Astrocyte (in vitro differentiated cells and primary cell): ENCODE results near the gene MAP2K2.

Experiments used
- EZH2 ChIP-seq: IDR thresholded peaks from 2 replicates; pipeline ENCODE4 v1.6.1; 2012; ENCODE audit warnings: mild to moderate bottlenecking, low read length, inconsistent platforms; ENCODE audit not compliant: insufficient read depth
- TF ChIP-seq, protein P1 (sequence below): IDR thresholded peaks from 2 replicates; pipeline ENCODE4 v1.5.1; 2011; ENCODE audit warnings: low read depth, mild to moderate bottlenecking, inconsistent platforms, low read length, moderate library complexity; ENCODE audit not compliant: insufficient read depth

- no peak for TF ChIP-seq EZH2
- TF ChIP-seq, protein P1, sequence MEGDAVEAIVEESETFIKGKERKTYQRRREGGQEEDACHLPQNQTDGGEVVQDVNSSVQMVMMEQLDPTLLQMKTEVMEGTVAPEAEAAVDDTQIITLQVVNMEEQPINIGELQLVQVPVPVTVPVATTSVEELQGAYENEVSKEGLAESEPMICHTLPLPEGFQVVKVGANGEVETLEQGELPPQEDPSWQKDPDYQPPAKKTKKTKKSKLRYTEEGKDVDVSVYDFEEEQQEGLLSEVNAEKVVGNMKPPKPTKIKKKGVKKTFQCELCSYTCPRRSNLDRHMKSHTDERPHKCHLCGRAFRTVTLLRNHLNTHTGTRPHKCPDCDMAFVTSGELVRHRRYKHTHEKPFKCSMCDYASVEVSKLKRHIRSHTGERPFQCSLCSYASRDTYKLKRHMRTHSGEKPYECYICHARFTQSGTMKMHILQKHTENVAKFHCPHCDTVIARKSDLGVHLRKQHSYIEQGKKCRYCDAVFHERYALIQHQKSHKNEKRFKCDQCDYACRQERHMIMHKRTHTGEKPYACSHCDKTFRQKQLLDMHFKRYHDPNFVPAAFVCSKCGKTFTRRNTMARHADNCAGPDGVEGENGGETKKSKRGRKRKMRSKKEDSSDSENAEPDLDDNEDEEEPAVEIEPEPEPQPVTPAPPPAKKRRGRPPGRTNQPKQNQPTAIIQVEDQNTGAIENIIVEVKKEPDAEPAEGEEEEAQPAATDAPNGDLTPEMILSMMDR, result no peak
These were observed 40.0 kb downstream of the MAP2K2 start for GRCh38 chr19:4083677-4084546.
